HCT116 (cell line): ENCODE results near the gene ZKSCAN4.

Experiments used
- ATF3 ChIP-seq: IDR thresholded peaks from 2 replicates; pipeline ENCODE4 v1.6.1; 2012
- CTCF ChIP-seq, 3 experiments: fragments of 200-600 bp in 1 of 3; sonication (generic) in 1 of 3; IDR thresholded peaks in 2 of 3; conservative IDR thresholded peaks in 1 of 3; 2 replicates each; pipeline ENCODE4 v1.5.1; 2012 to 2017; ENCODE audit warnings: low read depth in 2 of 3, low read length in 2 of 3, antibody characterized with exemption in 1 of 3, borderline replicate concordance in 1 of 3, control low read depth in 1 of 3, mild to moderate bottlenecking in 1 of 3, mixed read lengths in 1 of 3, mixed run types in 1 of 3, moderate library complexity in 1 of 3; ENCODE audit not compliant: insufficient read depth in 1 of 3
- EZH2 ChIP-seq: fragments of 200-600 bp; sonication (generic); IDR thresholded peaks from 2 replicates; pipeline ENCODE4 v1.6.1; 2017; ENCODE audit warnings: antibody characterized with exemption, mixed run types
- EZH2phosphoT487 ChIP-seq: fragments of 200-600 bp; IDR thresholded peaks from 2 replicates; pipeline ENCODE4 v1.6.1; 2018; ENCODE audit warnings: antibody characterized with exemption, borderline replicate concordance
- POLR2AphosphoS5 ChIP-seq: IDR thresholded peaks from 2 replicates; pipeline ENCODE4 v1.6.1; 2011; ENCODE audit warnings: mild to moderate bottlenecking, low read depth, low read length, moderate library complexity
- RAD21 ChIP-seq: IDR thresholded peaks from 2 replicates; pipeline ENCODE4 v1.6.1; 2012; ENCODE audit warnings: low read depth, mild to moderate bottlenecking
- REST ChIP-seq: IDR thresholded peaks from 2 replicates; pipeline ENCODE4 v1.6.1; 2012; ENCODE audit warnings: low read depth
- SIN3A ChIP-seq: IDR thresholded peaks from 2 replicates; pipeline ENCODE4 v1.6.1; 2012; ENCODE audit warnings: low read depth
- TCF7L2 ChIP-seq: IDR thresholded peaks from 2 replicates; pipeline ENCODE4 v1.7.0; 2011; ENCODE audit warnings: borderline replicate concordance, inconsistent platforms; ENCODE audit not compliant: insufficient read depth, insufficient read length; ENCODE audit errors: extremely low read depth
- ZBTB33 ChIP-seq: IDR thresholded peaks from 2 replicates; pipeline ENCODE4 v1.6.1; 2011; ENCODE audit warnings: mild to moderate bottlenecking, low read length, moderate library complexity; ENCODE audit not compliant: insufficient replicate concordance; ENCODE audit errors: extremely low read depth

GRCh38 chr6:28252009-28252975 is at the start of gene ZKSCAN4:
- TF ChIP-seq ATF3 (no peak), CTCF (IDR thresholded peaks at IDR 0.05 in 2 of 3, conservative IDR thresholded peaks at IDR 0.05 in 1 of 3; ENCODE audit: borderline replicate concordance in 1 of 3, insufficient read depth in 1 of 3, low read depth in 2 of 3, low read length in 2 of 3) (no peak), EZH2 (no peak), REST (no peak), ZBTB33 (peak; percentile 47), RAD21 (peak; percentile 17; the same call in 1 of the 2 replicates), TCF7L2 (no peak), POLR2AphosphoS5 (peak; percentile 73), SIN3A (peak; percentile 49), EZH2phosphoT487 (no peak)
